DND-41 (cell line): ENCODE results near the gene ATP6V1F.

Experiments
- EZH2 ChIP-seq: IDR thresholded peaks from 3 replicates; pipeline ENCODE4 v1.6.1; 2012; ENCODE audit warnings: borderline replicate concordance, low read depth, mild to moderate bottlenecking, moderate library complexity, low read length, inconsistent platforms; ENCODE audit not compliant: severe bottlenecking
- TF ChIP-seq, protein P1 (sequence below): IDR thresholded peaks from 2 replicates; pipeline ENCODE4 v1.5.1; 2012; ENCODE audit warnings: borderline replicate concordance, low read length, moderate library complexity, mild to moderate bottlenecking; ENCODE audit not compliant: poor library complexity, severe bottlenecking; ENCODE audit errors: extremely low read depth

DNA sequence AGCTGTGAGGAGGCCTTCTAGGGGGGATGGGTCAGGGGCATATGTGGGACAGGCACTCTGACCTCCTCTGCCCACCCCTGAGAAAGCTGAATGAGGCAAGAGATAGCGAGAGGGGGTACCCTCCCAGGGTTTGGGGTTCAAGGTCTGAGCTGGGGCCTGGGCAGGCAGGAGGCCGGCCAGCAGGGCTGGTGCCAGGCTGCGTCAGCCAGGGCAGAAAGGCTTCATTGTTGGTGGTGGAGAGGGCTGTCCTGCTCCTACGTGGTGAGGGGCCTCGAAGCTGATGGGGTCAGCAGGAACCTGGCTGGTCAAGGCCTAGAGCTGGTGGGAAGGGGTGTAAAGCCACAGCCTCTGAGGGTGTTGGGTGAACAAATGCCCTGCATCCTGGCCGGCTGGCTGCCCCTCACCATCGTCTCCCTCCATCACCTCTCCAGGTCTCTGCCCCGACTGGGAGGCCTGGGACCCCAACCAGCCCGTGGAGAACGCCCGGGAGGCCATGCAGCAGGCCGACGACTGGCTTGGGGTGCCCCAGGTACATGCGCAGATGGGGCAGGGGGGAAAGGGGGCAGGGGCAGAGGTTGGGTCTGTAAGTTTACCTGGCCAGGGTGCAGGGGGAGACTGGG is 25.8 kb upstream of the ATP6V1F start:
- TF ChIP-seq, protein P1, sequence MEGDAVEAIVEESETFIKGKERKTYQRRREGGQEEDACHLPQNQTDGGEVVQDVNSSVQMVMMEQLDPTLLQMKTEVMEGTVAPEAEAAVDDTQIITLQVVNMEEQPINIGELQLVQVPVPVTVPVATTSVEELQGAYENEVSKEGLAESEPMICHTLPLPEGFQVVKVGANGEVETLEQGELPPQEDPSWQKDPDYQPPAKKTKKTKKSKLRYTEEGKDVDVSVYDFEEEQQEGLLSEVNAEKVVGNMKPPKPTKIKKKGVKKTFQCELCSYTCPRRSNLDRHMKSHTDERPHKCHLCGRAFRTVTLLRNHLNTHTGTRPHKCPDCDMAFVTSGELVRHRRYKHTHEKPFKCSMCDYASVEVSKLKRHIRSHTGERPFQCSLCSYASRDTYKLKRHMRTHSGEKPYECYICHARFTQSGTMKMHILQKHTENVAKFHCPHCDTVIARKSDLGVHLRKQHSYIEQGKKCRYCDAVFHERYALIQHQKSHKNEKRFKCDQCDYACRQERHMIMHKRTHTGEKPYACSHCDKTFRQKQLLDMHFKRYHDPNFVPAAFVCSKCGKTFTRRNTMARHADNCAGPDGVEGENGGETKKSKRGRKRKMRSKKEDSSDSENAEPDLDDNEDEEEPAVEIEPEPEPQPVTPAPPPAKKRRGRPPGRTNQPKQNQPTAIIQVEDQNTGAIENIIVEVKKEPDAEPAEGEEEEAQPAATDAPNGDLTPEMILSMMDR: no peak
- TF ChIP-seq EZH2: no peak
